HG03095 (cell line): ENCODE results near the gene ABCD1.
"Not testable (repeated sequence)": the region's sequence is repeated elsewhere in the genome, so short reads cannot be mapped to it uniquely, and the experiment has no call there.

Source experiments
- ATAC-seq: cut with Tn5 transposase; IDR thresholded peaks from one replicate; pipeline ENCODE4 v1.9.1; 2021; ENCODE audit warnings: moderate library complexity; ENCODE audit not compliant: unreplicated experiment

Gene ABCD1

GRCh38 chrX:153732401-153732800 is 7.7 kb downstream of the ABCD1 start:
- ATAC-seq: no peak

DNA sequence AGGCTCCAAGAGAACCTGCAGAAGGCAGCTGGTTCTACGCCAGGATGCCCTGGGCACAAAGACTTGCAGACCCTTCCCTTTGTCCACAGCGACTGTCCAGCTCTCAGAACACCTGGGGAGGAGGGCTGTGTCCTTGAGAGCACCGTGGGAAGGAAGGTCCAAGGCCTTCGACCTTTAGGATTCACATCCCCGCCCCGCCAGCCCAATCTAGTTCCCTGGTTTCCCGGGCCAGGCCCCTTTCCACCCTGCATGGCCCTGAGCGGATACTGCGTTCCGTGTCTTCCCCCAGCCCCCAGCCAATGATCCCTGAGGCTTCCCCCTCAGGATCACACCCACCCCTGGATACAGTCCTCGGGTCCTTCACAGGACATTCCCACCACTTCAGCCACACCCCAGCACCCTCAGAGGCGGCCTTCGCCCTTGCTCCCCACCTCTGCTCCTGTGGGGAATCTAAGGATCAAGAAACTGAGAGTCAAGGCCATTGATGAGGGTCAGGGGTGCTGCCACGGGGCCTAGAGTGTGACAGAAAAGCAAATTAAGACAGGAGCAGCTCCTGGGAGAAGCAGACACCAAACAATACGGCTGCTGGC is 9.1 kb downstream of the ABCD1 start:
- ATAC-seq: no peak

- ATAC-seq: no peak
These were observed 10.2 kb downstream of the ABCD1 start for GRCh38 chrX:153734871-153735270.

GRCh38 chrX:153735274-153735673 is 10.6 kb downstream of the ABCD1 start:
- ATAC-seq: no peak

- no peak for ATAC-seq
These were observed 11.6 kb downstream of the ABCD1 start for GRCh38 chrX:153736071-153736820.

- ATAC-seq: no peak
These were observed 12.3 kb downstream of the ABCD1 start for GRCh38 chrX:153736871-153737441.

- ATAC-seq: no peak
These were observed 13.5 kb downstream of the ABCD1 start for GRCh38 chrX:153738056-153738605.

DNA sequence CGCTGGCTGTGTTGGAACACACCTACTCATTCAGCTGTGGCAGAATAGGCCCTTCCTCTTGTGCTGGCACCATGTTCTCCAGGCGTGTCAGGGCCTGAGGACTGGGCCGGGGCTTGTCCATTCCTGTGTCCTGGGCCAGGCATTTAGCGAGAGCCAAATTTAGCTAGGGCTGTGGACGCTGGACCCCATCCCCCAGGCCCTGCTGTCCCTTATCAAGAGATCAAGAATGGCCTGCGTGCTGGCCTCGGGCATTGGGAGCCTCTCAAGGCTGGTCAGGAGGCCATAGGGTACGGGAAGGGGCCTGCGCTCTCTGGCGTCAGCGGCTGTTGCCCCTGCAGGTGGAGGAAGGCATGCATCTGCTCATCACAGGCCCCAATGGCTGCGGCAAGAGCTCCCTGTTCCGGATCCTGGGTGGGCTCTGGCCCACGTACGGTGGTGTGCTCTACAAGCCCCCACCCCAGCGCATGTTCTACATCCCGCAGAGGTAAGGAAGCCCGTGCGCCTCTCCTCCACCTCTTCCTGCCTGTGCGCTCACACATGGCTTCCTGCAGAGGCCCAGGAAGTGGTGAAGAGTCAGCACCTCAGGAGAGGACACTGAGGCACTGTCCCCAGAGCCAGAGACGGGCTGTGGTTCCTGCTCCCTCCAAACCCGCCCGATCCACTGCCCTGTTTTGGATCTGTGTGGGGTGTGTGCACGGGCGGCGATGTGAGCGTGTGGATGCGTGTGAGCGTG is 15.3 kb downstream of the ABCD1 start:
- no peak for ATAC-seq

- no peak for ATAC-seq
These were observed 16.1 kb downstream of the ABCD1 start for GRCh38 chrX:153740631-153741222.

- ATAC-seq: no peak
These were observed 16.8 kb downstream of the ABCD1 start for GRCh38 chrX:153741446-153741845.

GRCh38 chrX:153742111-153742510 is 17.5 kb downstream of the ABCD1 start:
- ATAC-seq: not testable (repeated sequence)

- ATAC-seq: not testable (repeated sequence)
These were observed 18.3 kb downstream of the ABCD1 start for GRCh38 chrX:153742796-153743467.

- ATAC-seq: not testable (repeated sequence)
These were observed 19.0 kb downstream of the ABCD1 start for GRCh38 chrX:153743468-153744209.

- ATAC-seq: no peak
These were observed 19.8 kb downstream of the ABCD1 start for GRCh38 chrX:153744210-153745066.

- ATAC-seq: not testable (repeated sequence)
These were observed 20.4 kb downstream of the ABCD1 start for GRCh38 chrX:153745067-153745433.

DNA sequence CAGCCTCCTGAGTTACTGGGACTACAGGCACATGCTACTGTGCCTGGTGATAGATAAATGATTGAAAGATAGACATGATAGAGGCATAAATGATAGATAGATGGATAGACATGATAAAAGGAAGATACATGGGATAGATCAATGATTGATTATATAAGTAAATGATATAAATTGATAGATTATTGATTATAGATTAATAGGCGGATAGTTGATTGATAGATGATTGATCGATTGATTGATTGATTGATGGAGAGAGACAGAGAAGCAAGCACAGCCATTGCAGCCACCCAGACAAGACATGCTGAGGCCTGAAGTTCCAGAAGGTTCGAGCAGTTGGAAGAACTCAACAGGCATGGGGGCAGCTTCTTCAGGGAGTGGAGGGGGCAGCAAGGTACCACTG is 21.7 kb downstream of the ABCD1 start:
- no peak for ATAC-seq

GRCh38 chrX:153746991-153747390 is 22.3 kb downstream of the ABCD1 start:
- ATAC-seq: not testable (repeated sequence)

DNA sequence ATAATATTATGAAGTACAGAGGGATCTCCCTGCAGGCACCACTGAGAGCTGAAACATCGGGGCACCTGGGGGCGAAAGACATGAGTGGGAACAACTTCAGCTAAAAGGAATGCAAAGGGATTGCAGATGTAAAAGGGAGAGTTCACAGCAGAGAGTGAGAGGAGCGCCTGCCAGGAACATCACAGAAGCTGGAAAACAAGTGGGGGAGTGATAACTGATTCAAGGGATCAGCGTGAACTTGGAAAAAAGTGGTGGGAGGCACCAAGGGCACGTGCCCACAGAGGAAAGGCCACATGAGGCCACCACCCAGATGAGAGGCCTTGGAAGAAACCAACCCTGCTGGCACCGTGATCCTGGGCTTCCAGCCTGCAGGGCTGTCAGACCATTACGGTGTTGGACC is 24.4 kb downstream of the ABCD1 start:
- not testable (repeated sequence) for ATAC-seq
